GM21737 (cell line): Measurements from ENCODE around the gene PDE10A.

ENCODE experiments used
- ATAC-seq: cut with Tn5 transposase; IDR thresholded peaks from one replicate; pipeline ENCODE4 v1.9.1; 2021; ENCODE audit warnings: mild to moderate bottlenecking, moderate library complexity; ENCODE audit not compliant: unreplicated experiment

PDE10A gene

GRCh38 chr6:165300422-165300936, 362.6 kb downstream of the PDE10A start:
- ATAC-seq = no peak

DNA sequence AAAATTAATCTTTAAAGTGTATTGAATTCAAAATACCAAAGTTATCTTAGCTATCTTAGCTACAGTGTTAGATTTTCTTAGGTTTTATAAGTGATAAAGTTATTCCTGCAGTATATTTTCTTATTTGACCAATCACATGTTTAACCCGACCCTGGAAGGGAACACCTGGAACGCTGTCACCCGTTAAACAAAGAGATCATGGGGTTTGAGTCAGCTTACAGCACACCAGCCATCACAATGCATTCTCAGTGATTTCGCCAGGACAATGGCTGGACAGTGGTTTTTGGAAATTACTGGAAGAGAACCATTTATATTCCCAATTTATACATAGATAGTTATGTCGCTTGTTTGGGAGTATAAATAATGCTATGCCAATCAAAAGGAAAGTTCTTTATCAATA, 364.2 kb downstream of the PDE10A start:
- no peak for ATAC-seq

GRCh38 chr6:165298402-165298801, 364.6 kb downstream of the PDE10A start:
- no peak for ATAC-seq

- no peak for ATAC-seq
These were observed 370.4 kb downstream of the PDE10A start for GRCh38 chr6:165292657-165293056.
